KMS-11 (cell line): Measurements from ENCODE around the gene GINM1.

Source experiments
- H2AFZ ChIP-seq: fragments of 200-600 bp; sonication (generic); 2 replicates; pipeline ENCODE4 v1.6.1; 2016; ENCODE audit warnings: antibody characterized with exemption, mixed run types, low read depth
- H3K27ac ChIP-seq: fragments of 200-600 bp; sonication (generic); 2 replicates; pipeline ENCODE4 v1.6.1; 2016; ENCODE audit warnings: mild to moderate bottlenecking, mixed run types
- H3K27me3 ChIP-seq: fragments of 200-600 bp; sonication (generic); 2 replicates; pipeline ENCODE4 v1.6.1; 2017; ENCODE audit warnings: mild to moderate bottlenecking, low read depth, mixed run types, moderate library complexity; ENCODE audit not compliant: insufficient read depth
- H3K36me3 ChIP-seq: fragments of 200-600 bp; sonication (generic); 2 replicates; pipeline ENCODE4 v1.6.1; 2017; ENCODE audit warnings: mild to moderate bottlenecking, mixed run types; ENCODE audit not compliant: insufficient read depth
- H3K4me1 ChIP-seq: fragments of 200-600 bp; sonication (generic); 2 replicates; pipeline ENCODE4 v1.6.1; 2016; ENCODE audit warnings: mild to moderate bottlenecking, low read depth, mixed run types; ENCODE audit not compliant: poor library complexity, severe bottlenecking
- H3K4me2 ChIP-seq: fragments of 200-600 bp; sonication (generic); 2 replicates; pipeline ENCODE4 v1.7.0; 2016; ENCODE audit warnings: mild to moderate bottlenecking, mixed run types
- H3K4me3 ChIP-seq: fragments of 200-600 bp; sonication (generic); IDR thresholded peaks from 2 replicates; pipeline ENCODE4 v1.6.1; 2017; ENCODE audit warnings: low read depth, low read length, mixed read lengths; ENCODE audit not compliant: insufficient read depth
- H3K79me2 ChIP-seq: fragments of 200-600 bp; sonication (generic); 2 replicates; pipeline ENCODE4 v1.6.1; 2016; ENCODE audit warnings: low read depth, mixed run types; ENCODE audit not compliant: insufficient read depth
- H3K9ac ChIP-seq: fragments of 200-600 bp; sonication (generic); 2 replicates; pipeline ENCODE4 v1.6.1; 2016; ENCODE audit warnings: mild to moderate bottlenecking, mixed run types
- H4K20me1 ChIP-seq: fragments of 200-600 bp; sonication (generic); 2 replicates; pipeline ENCODE4 v1.6.1; 2016; ENCODE audit warnings: mild to moderate bottlenecking, mixed run types; ENCODE audit not compliant: insufficient read depth
- CTCF ChIP-seq: fragments of 200-600 bp; sonication (generic); conservative IDR thresholded peaks from 2 replicates; pipeline ENCODE4 v1.6.1; 2017; ENCODE audit warnings: low read depth, mild to moderate bottlenecking, antibody characterized with exemption, low read length, moderate library complexity, mixed read lengths

The GINM1 gene

DNA sequence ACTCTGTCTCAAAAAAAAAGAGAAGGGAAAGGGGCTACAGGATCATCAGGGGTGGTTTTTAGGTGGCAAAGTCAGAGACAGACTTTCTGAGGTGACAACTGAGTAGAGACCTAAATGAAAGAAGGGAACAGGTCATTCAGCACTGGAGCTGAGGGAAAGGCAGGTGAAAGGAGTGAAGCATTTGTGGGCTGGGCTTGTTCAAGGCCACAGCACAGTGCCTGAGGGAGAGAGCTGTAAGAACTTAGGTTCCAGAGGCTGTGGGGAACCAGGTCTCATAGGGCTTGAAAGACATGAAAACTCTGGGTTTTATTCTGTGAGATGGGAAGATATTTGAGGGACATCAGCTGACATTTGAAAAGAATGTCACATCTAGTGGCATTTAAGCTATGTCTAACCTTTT is 61.5 kb downstream of the GINM1 start:
- H3K9ac ChIP-seq: no peak overlapping the region
- no peak overlapping the region for H3K4me3 ChIP-seq
- no peaks in the 10 kb centered on the region for H3K36me3 ChIP-seq
- H3K27ac ChIP-seq: no peak overlapping the region
- no peak overlapping the region for H3K4me2 ChIP-seq
- no peaks in the 10 kb centered on the region for H3K79me2 ChIP-seq
- TF ChIP-seq CTCF: no peak
- no peaks in the 10 kb centered on the region for H4K20me1 ChIP-seq
- no peaks in the 10 kb centered on the region for H3K27me3 ChIP-seq
- no peak overlapping the region for H2AFZ ChIP-seq
- H3K4me1 ChIP-seq: no peaks in the 10 kb centered on the region

DNA sequence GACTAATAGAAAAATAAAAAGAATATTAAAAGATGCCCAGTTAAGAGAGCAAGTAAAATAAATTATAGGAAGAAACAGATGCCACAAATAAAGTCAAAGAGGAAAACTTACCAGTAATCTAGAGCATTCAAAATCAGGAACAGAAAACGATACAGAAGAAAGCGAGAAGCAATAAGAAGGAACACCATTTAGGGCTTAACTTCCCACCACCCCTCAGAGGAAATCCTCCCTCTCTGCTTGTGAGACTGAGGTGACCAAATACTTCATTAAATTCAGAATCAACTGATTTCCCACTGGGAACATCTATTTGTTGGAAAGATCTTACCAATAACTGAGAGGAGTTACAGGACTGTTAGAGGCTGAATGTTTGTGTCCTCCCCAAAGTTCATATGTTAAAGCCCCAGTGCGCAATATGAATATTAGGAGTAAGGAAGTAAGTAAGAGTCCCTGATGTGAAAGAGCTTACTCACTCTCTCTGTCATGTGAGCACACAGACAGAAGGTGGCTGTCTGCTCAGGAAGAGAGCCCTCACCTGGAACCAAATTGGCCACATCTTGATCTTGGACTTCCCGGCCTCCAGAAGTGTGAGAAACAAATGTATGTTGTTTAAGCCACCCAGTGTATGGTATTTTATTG is 62.8 kb downstream of the GINM1 start:
- no peak overlapping the region for H3K4me2 ChIP-seq
- no peaks in the 10 kb centered on the region for H3K4me1 ChIP-seq
- no peaks in the 10 kb centered on the region for H3K79me2 ChIP-seq
- H2AFZ ChIP-seq: no peak overlapping the region
- no peaks in the 10 kb centered on the region for H3K27me3 ChIP-seq
- no peak overlapping the region for H3K4me3 ChIP-seq
- no peaks in the 10 kb centered on the region for H4K20me1 ChIP-seq
- no peak overlapping the region for H3K9ac ChIP-seq
- no peak for TF ChIP-seq CTCF
- no peaks in the 10 kb centered on the region for H3K36me3 ChIP-seq
- no peak overlapping the region for H3K27ac ChIP-seq

- Histone ChIP-seq H4K20me1 (no peaks in the 10 kb centered on the region), H3K9ac (no peak overlapping the region), H3K27ac (no peak overlapping the region), H3K4me2 (no peak overlapping the region), H3K4me3 (no peak overlapping the region), H3K4me1 (peaks cover 4% of the 10 kb centered on the region), H3K36me3 (no peaks in the 10 kb centered on the region), H3K79me2 (no peaks in the 10 kb centered on the region), H2AFZ (no peak overlapping the region), H3K27me3 (no peaks in the 10 kb centered on the region)
- no peak for TF ChIP-seq CTCF
Measured at GRCh38 chr6:149634315-149634714, 68.1 kb downstream of the GINM1 start.

DNA sequence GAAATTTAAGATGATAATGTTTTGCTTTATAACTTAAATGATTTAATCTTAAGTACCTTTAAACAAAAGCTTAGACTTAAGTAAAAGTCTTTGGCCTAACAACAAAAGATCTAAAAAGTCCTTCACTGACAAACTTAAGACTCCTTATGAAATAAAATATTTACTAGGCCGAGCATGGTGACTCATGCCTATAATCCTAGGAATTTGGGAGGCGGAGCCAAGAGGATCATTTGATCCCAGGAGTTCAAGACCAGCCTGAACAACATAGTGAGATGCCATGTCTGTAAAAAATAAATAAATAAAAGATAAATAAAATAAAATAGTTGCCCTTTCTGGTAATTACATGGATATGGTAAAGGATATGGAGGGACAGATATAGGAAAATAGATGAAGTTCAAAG is 69.9 kb downstream of the GINM1 start:
- Histone ChIP-seq H3K27me3 (no peaks in the 10 kb centered on the region), H3K36me3 (no peaks in the 10 kb centered on the region), H3K4me2 (no peak overlapping the region), H3K4me1 (peaks cover 4% of the 10 kb centered on the region), H3K79me2 (no peaks in the 10 kb centered on the region), H3K9ac (no peak overlapping the region), H3K4me3 (no peak overlapping the region), H3K27ac (no peak overlapping the region), H4K20me1 (no peaks in the 10 kb centered on the region), H2AFZ (no peak overlapping the region)
- TF ChIP-seq CTCF: no peak
